Uterus (tissue), 4 donors: ENCODE results near the gene OTUD5. TPM values are rescaled to one million over a fixed set of nuclear protein-coding genes. Genes with fewer than 3 reads are reported as not detected.

Source experiments
- DNase-seq, 2 donors: peaks; one replicate each; pipeline ENCODE4 v3.0.0-alpha.2; 2019 to 2020
- H3K27ac ChIP-seq, 2 donors: fragments of 200-600 bp; sonication (generic); 1 replicate in 1 of 2; 2 replicates in 1 of 2; pipeline ENCODE4 v1.5.1; 2016 to 2018
- H3K27me3 ChIP-seq, 2 donors: fragments of 200-600 bp; sonication (generic); one replicate each; pipeline ENCODE4 v1.5.1; 2018 to 2019; ENCODE audit warnings: control low read depth in 1 of 2
- H3K36me3 ChIP-seq, 2 donors: fragments of 200-600 bp; sonication (generic); one replicate each; pipeline ENCODE4 v1.5.1; 2019; ENCODE audit warnings: control low read depth in 1 of 2
- H3K4me1 ChIP-seq, 2 donors: fragments of 200-600 bp; sonication (generic); one replicate each; pipeline ENCODE4 v1.5.1; 2018 to 2019; ENCODE audit warnings: control low read depth in 1 of 2
- H3K4me3 ChIP-seq, 2 donors: fragments of 200-600 bp; sonication (generic); 1 replicate in 1 of 2; 2 replicates in 1 of 2; pipeline ENCODE4 v1.5.1; 2018 to 2019; ENCODE audit warnings: mild to moderate bottlenecking in 1 of 2
- H3K9me3 ChIP-seq, 2 donors: fragments of 200-600 bp; sonication (generic); one replicate each; pipeline ENCODE4 v1.5.1; 2019; ENCODE audit warnings: control low read depth in 1 of 2
- POLR2A ChIP-seq, 2 donors: fragments of 450-650 bp; IDR thresholded peaks; one replicate each; pipeline ENCODE4 v1.6.1; 2016; ENCODE audit warnings: antibody characterized with exemption in 2 of 2, mild to moderate bottlenecking in 1 of 2, moderate library complexity in 1 of 2
- intact Hi-C: fragments of 100-400 bp; cut with DNase I; formaldehyde crosslinking; loops from one replicate; pipeline ENCODE4 v1.15.1; 2023; ENCODE audit warnings: low total_unique reads
- total RNA-seq, 4 donors: library from RNA; depleted of rRNA in 3 of 4; stranded (reverse); fragments of >200 nt in 3 of 4; gene quantifications; one replicate each; pipeline versions ENCODE4 v1.1.0 to v1.2.4, GENCODE V29; 2014 to 2023
- TF ChIP-seq, protein P1 (sequence below), 4 experiments: fragments of 200-600 bp in 2 of 4; fragments of 450-650 bp in 2 of 4; sonication (generic) in 2 of 4; IDR thresholded peaks; one replicate each; pipeline ENCODE4 v1.5.1; 2016 to 2019; ENCODE audit warnings: antibody characterized with exemption in 4 of 4, mild to moderate bottlenecking in 2 of 4, moderate library complexity in 1 of 4
- donor health status: DM: yes; HTN: yes; CAD: no.

The OTUD5 gene
- total RNA-seq, 4 donors from 2014 or later = 8.5 to 58.7 (median 21.8) TPM

DNA sequence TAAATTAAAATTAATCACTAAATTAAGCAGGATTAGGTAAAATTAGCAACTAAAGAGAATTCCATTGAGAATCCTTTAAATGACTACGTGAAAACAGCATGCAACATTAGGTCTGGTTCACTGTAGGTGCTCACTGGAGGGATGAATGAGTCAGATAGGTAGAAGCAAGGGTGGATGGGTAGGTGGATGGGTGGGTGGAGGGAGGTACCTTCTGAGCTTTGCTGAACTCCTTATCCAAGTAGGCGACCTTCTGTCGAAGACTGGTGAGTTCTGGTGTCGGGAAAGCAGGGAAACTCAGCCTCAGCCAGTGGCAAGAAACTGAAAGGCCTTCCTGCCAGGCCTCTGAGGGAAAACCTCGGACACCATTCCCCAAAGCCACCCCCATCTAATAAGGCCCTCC is 41.6 kb upstream of the OTUD5 start:
- no peak overlapping the region for H3K27ac ChIP-seq
- no peaks in the 10 kb centered on the region for H3K9me3 ChIP-seq
- DNase-seq = no peak
- intact Hi-C loops = no loop called here
- H3K4me3 ChIP-seq = no peak overlapping the region
- no peaks in the 10 kb centered on the region for H3K4me1 ChIP-seq
- H3K36me3 ChIP-seq = no peaks in the 10 kb centered on the region
- no peaks in the 10 kb centered on the region for H3K27me3 ChIP-seq
- TF ChIP-seq, protein P1, sequence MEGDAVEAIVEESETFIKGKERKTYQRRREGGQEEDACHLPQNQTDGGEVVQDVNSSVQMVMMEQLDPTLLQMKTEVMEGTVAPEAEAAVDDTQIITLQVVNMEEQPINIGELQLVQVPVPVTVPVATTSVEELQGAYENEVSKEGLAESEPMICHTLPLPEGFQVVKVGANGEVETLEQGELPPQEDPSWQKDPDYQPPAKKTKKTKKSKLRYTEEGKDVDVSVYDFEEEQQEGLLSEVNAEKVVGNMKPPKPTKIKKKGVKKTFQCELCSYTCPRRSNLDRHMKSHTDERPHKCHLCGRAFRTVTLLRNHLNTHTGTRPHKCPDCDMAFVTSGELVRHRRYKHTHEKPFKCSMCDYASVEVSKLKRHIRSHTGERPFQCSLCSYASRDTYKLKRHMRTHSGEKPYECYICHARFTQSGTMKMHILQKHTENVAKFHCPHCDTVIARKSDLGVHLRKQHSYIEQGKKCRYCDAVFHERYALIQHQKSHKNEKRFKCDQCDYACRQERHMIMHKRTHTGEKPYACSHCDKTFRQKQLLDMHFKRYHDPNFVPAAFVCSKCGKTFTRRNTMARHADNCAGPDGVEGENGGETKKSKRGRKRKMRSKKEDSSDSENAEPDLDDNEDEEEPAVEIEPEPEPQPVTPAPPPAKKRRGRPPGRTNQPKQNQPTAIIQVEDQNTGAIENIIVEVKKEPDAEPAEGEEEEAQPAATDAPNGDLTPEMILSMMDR (IDR thresholded peaks at IDR 0.05) = no peak
- no peak for TF ChIP-seq POLR2A (IDR thresholded peaks at IDR 0.05)

DNA sequence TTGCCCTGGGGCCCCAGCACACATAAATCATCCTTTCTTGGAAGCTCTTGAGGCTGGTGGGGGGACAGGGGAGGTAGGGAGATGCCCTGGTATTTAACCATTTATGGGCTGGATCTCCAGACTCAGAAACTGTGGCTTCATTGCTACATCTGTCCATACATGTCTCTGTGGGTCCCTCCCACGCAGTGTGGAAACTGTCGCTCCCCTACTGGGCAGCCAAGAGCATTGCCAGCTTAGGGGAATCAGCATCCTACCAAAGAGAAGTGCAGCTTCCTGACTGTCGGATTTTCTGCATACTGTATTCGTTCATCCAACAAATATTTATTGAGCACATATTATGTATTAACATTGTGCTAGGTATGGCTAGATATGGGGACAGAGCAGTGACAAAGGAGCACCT is 41.0 kb upstream of the OTUD5 start:
- Histone ChIP-seq H3K27me3 (no peaks in the 10 kb centered on the region), H3K9me3 (no peaks in the 10 kb centered on the region), H3K27ac (no peak overlapping the region), H3K4me1 (no peaks in the 10 kb centered on the region), H3K36me3 (no peaks in the 10 kb centered on the region), H3K4me3 (no peak overlapping the region)
- DNase-seq = no peak
- intact Hi-C loops = no loop called here
- TF ChIP-seq POLR2A (IDR thresholded peaks at IDR 0.05) = no peak
- TF ChIP-seq, protein P1 (IDR thresholded peaks at IDR 0.05) = no peak

DNA sequence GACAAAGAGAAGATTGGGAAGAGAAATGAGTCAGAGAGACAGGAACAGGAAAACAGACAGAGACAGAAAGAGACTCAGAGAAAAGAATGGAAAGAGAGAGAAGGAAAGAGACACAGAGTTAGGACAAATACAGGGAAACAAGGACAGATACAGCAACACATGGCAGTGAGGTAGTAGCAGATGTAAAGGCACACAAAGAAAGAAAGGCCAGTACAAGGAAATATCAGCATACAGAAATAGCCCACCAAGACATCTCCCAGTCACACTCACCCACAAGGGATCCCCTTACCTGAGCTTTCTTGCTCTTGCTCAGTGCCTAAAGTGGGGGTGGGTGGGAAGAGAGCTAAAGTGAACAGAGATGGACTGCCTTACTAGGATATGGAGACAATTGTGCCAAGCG is 40.5 kb upstream of the OTUD5 start:
- Histone ChIP-seq H3K27ac (no peak overlapping the region), H3K27me3 (no peaks in the 10 kb centered on the region), H3K36me3 (no peaks in the 10 kb centered on the region), H3K9me3 (no peaks in the 10 kb centered on the region), H3K4me3 (no peak overlapping the region), H3K4me1 (no peaks in the 10 kb centered on the region)
- TF ChIP-seq, protein P1 (IDR thresholded peaks at IDR 0.05) = no peak
- no peak for TF ChIP-seq POLR2A (IDR thresholded peaks at IDR 0.05)
- intact Hi-C loops = no loop called here
- no peak for DNase-seq

DNA sequence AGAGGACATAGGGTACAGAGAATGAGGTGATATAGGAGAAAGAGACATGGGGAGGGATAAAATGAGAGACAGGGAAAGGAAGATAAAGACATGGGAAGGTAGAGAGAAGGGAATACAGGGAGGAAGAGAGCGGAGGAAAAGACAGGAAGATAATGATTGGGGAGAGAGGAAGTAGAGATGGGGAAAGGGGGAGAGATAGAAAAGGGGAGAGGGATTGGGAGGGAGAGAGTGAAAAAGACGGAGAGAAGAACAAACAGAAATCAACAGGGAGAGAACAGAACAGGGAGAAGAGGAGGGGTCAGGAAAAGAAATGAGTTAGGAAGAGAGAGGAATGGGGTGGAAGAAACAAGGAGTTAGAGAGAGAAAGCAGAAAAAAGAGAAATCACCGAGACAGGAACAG is 40.0 kb upstream of the OTUD5 start:
- Histone ChIP-seq H3K36me3 (no peaks in the 10 kb centered on the region), H3K27me3 (no peaks in the 10 kb centered on the region), H3K27ac (no peak overlapping the region), H3K9me3 (no peaks in the 10 kb centered on the region), H3K4me1 (no peaks in the 10 kb centered on the region), H3K4me3 (no peak overlapping the region)
- intact Hi-C loops = no loop called here
- no peak for DNase-seq
- no peak for TF ChIP-seq POLR2A (IDR thresholded peaks at IDR 0.05)
- TF ChIP-seq, protein P1 (IDR thresholded peaks at IDR 0.05) = no peak

DNA sequence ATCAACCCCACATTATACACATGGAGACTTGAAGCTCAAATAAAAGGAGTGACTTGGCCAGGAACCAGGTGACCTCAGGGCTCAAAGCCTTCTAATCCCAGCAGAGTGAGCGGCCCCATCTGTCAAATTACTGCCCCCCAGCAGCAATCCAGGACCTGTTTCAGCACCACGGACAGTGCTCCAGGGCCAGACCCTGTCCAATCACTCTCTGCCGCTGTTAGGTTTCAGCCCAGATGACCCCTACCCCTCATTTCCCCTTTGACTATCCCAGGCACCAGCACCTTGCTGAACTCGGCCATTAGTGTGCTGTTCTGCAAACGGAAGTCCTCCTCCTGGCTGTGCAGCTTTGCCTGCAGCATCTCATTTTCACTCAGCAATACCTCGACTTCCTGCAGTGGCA is 39.6 kb upstream of the OTUD5 start:
- Histone ChIP-seq H3K9me3 (no peaks in the 10 kb centered on the region), H3K36me3 (no peaks in the 10 kb centered on the region), H3K27me3 (no peaks in the 10 kb centered on the region), H3K27ac (no peak overlapping the region), H3K4me3 (no peak overlapping the region), H3K4me1 (no peaks in the 10 kb centered on the region)
- TF ChIP-seq, protein P1 (IDR thresholded peaks at IDR 0.05) = no peak
- no peak for TF ChIP-seq POLR2A (IDR thresholded peaks at IDR 0.05)
- intact Hi-C loops = no loop called here
- DNase-seq = no peak
